ENCODE results near the gene P2RY12.

P2RY12 gene

GRCh38 chr3:151372063-151372820 is 12.3 kb downstream of the P2RY12 start:
- no peak overlapping the region for H3K4me3 ChIP-seq (ENCODE audit: low read length)
- TF ChIP-seq CTCF (conservative IDR thresholded peaks at IDR 0.05; ENCODE audit: low read depth, low read length) = no peak
- no peak for DNase-seq (ENCODE audit: low read depth)

GRCh38 chr3:151371526-151371925 is 13.0 kb downstream of the P2RY12 start:
- no peak overlapping the region for H3K4me3 ChIP-seq (ENCODE audit: low read length)
- no peak for TF ChIP-seq CTCF (conservative IDR thresholded peaks at IDR 0.05; ENCODE audit: low read depth, low read length)
- no peak for DNase-seq (ENCODE audit: low read depth)

- no peak for TF ChIP-seq CTCF (conservative IDR thresholded peaks at IDR 0.05; ENCODE audit: low read depth, low read length)
- no peak for DNase-seq (ENCODE audit: low read depth)
- no peak overlapping the region for H3K4me3 ChIP-seq (ENCODE audit: low read length)
These were observed 17.1 kb downstream of the P2RY12 start for GRCh38 chr3:151367448-151367847.

GRCh38 chr3:151366993-151367392 is 17.6 kb downstream of the P2RY12 start:
- no peak for TF ChIP-seq CTCF (conservative IDR thresholded peaks at IDR 0.05; ENCODE audit: low read depth, low read length)
- no peak for DNase-seq (ENCODE audit: low read depth)
- no peak overlapping the region for H3K4me3 ChIP-seq (ENCODE audit: low read length)

GRCh38 chr3:151362751-151363174 is 21.8 kb downstream of the P2RY12 start:
- DNase-seq (ENCODE audit: low read depth) = peak; percentile 37
- no peak for TF ChIP-seq CTCF (conservative IDR thresholded peaks at IDR 0.05; ENCODE audit: low read depth, low read length)
- no peak overlapping the region for H3K4me3 ChIP-seq (ENCODE audit: low read length)

- no peak for DNase-seq (ENCODE audit: low read depth)
- no peak for TF ChIP-seq CTCF (conservative IDR thresholded peaks at IDR 0.05; ENCODE audit: low read depth, low read length)
- no peak overlapping the region for H3K4me3 ChIP-seq (ENCODE audit: low read length)
These were observed 27.1 kb downstream of the P2RY12 start for GRCh38 chr3:151357463-151357850.

GRCh38 chr3:151356794-151357462 is 27.6 kb downstream of the P2RY12 start:
- no peak overlapping the region for H3K4me3 ChIP-seq (ENCODE audit: low read length)
- no peak for TF ChIP-seq CTCF (conservative IDR thresholded peaks at IDR 0.05; ENCODE audit: low read depth, low read length)
- DNase-seq (ENCODE audit: low read depth) = no peak

All from retinal pigment epithelial cell (primary cell).